Epithelial cell of prostate (primary cell): Measurements from ENCODE around the gene RWDD1.

Source experiments
- DNase-seq: peaks from one replicate; pipeline ENCODE4 v3.0.0-alpha.2; 2011; ENCODE audit warnings: low read depth, low spot score
- H3K27ac ChIP-seq: fragments of 450-650 bp; 2 replicates; pipeline ENCODE4 v1.5.1; 2017; ENCODE audit warnings: mild to moderate bottlenecking

The RWDD1 gene, protein sequence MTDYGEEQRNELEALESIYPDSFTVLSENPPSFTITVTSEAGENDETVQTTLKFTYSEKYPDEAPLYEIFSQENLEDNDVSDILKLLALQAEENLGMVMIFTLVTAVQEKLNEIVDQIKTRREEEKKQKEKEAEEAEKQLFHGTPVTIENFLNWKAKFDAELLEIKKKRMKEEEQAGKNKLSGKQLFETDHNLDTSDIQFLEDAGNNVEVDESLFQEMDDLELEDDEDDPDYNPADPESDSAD

GRCh38 chr6:116570856-116571682 lies at the start of gene RWDD1:
TSS of gene RWDD1 (plus strand) at chr6:116571504. CDS start at chr6:116571583, 79 bp downstream.
- peak within 1 kb of the TSS; percentile 85 for H3K27ac ChIP-seq
- DNase-seq: peak; percentile 99

GRCh38 chr6:116522896-116523295 lies 48.4 kb upstream of the RWDD1 start:
- no peak overlapping the region for H3K27ac ChIP-seq
- DNase-seq: no peak

DNA sequence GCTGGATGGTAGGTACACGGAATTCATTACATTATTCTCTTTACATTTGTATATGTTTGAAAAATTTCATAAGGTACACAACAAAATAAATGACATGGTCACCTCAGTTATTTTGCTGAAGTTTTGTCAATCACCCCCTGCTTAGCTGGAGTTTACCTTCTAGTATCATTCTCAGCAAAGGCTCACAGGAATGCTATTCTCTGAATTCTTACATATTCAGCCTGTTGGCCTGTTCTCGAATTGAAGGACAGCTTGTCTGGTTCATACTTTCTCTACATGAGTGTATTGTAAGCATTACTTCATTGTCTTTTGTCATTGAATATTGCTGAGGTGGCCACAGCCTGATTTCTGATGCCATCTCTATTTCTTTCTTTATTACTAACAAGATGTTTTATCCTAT lies 47.1 kb upstream of the RWDD1 start:
- H3K27ac ChIP-seq: no peak overlapping the region
- no peak for DNase-seq

DNA sequence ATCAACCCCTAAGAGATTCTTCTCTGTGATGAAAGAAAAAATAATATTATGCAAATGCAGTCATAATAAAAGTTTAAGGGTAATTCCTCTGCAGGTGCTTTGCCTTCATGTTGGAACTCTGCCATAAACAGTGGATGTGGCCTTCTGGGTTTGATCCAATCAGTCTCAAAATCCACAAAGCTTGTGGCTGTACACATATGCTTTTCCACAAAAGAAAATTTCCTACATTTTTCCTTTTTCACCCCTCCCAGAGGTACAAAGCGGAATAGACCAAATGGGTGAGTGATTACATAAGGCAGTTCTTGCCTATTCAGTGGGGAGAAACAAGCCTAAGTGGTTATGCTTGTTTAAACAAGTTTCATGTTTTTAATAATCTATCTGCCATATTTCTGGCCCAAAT lies 43.2 kb upstream of the RWDD1 start:
- no peak overlapping the region for H3K27ac ChIP-seq
- no peak for DNase-seq

DNA sequence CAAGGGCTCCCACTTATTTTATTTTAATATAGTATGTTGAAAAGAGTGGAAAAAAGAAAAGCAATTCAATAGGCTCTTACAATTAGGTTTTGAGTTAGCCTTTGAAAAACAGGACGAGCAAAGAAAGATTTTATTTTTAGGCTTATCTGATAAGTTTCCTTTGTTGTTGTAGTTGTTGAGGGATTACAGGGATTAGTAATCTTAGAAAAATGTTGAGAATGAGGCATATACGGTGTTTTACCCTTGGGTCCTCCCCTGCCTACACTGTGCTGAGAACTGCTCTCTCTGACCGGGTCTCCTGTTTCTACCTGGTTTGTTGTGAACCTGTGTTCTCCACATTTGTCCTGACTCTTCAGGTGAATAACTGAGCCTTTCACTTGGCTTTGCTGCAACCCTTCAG lies 42.5 kb upstream of the RWDD1 start:
- no peak overlapping the region for H3K27ac ChIP-seq
- DNase-seq: no peak

DNA sequence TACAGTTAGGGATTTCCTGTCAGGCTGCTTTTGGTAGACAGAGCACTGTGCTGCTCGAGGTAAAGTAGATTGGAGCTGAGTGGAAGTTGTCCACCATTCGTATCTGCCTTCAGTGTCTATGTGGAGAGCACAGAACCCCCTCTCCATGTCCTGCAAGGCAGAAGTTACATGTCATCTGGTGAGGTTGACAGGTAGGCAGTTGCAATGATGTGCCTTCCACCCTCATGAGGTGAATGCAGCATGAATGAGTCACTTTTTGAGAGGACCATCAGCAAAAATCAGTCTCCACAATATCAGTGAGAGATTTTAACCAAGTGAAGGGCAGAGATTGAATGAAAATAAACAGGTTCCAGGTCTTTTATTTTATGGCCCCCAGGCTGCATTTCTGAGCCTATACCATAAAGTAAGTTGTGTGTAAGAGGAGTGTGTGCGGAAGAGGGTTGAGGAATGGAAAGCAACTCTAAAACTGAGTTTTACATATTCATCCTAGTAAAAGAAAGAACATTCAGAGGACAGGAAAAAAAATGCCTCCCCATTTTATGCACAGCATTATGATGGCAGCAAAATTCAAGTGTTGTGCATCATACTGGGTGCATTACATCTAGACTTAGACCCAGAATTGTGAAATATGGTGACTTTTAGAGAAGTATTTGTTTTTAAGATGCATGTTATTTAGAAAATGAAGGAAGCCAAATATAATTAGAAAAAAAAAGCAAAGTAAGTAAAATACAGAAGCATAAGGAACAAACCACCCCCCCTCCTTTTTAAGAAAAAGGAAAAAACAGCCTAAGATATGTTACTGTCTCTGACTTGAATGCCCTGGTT lies 41.6 kb upstream of the RWDD1 start:
- no peak overlapping the region for H3K27ac ChIP-seq
- no peak for DNase-seq

DNA sequence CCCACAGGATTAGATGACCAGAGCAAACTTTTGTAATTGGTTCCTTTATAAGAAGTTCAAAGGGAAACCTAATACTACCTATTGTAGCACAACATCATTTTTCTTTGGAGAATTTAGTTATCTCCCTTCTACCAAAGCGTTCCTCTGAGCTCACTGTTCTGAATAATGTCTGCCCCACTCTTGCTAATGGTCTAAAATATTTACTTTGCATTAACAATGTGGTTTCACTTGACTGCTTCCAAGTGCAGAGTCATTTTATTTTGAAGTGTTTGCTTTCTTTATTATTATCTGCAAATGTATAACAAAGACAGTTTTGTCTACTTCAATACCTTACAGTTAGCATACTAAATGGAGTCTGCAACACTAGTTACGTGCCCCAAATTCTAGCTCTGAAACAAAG lies 40.9 kb upstream of the RWDD1 start:
- DNase-seq: no peak
- no peak overlapping the region for H3K27ac ChIP-seq

- H3K27ac ChIP-seq: no peak overlapping the region
- no peak for DNase-seq
Observed at GRCh38 chr6:116531675-116532570, 39.4 kb upstream of the RWDD1 start.

GRCh38 chr6:116533233-116533957 lies 37.9 kb upstream of the RWDD1 start:
- no peak overlapping the region for H3K27ac ChIP-seq

GRCh38 chr6:116535109-116535508 lies 36.2 kb upstream of the RWDD1 start:
- DNase-seq: peak; percentile 31
- peak overlapping the region; percentile 44 for H3K27ac ChIP-seq

More at GRCh38 chr6:116533233-116533957, 37.9 kb upstream of the RWDD1 start:
- DNase-seq: no peak

GRCh38 chr6:116536216-116536621 lies 35.1 kb upstream of the RWDD1 start:
- DNase-seq: peak; percentile 86
- peak overlapping the region; percentile 44 for H3K27ac ChIP-seq

DNA sequence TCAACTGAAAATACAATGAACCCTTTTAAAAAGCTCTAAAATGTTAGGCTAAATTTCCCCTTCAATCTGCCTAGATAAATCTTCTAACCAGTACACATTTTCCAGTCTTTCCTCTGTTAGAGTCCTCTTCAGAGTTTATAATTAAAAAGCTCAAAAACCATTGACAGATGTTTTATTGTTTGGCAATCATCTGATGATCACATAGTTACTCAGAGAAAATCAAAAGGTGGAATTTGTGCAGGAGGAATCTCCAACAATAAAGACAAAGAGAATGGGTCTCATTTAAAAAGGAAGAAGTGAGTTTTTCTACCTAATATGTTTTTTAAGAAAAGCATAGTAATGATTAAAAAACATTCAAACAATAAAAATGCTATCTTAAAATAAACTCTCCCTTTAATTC lies 28.9 kb upstream of the RWDD1 start:
- no peak overlapping the region for H3K27ac ChIP-seq
- DNase-seq: no peak

DNA sequence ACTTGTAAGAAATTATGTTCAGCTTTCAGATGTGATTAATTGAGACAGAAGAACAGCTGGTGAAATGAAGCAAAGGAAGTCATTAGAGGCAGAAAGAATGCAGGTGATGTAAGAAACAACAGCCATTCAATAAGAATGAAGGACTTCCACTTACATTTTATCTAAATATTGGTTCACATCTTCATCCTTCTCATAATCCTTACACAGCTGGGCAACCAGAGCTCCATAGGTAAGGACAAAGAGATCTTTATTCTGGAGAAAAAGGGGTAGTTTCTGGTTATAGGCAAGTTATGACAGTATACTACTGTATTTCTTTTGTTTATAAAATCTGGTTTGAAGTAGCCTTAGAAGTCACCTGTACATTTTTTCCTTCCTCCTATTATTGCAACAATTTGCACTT lies 28.2 kb upstream of the RWDD1 start:
- DNase-seq: no peak
- H3K27ac ChIP-seq: no peak overlapping the region

- no peak within 1 kb of the TSS for H3K27ac ChIP-seq
- no peak for DNase-seq
Observed at GRCh38 chr6:116545651-116546050, 25.7 kb upstream of the RWDD1 start, which contains the start of gene TRAPPC3L. TSS of gene TRAPPC3L (minus strand) at chr6:116545684. CDS start at chr6:116545514, 170 bp downstream.

DNA sequence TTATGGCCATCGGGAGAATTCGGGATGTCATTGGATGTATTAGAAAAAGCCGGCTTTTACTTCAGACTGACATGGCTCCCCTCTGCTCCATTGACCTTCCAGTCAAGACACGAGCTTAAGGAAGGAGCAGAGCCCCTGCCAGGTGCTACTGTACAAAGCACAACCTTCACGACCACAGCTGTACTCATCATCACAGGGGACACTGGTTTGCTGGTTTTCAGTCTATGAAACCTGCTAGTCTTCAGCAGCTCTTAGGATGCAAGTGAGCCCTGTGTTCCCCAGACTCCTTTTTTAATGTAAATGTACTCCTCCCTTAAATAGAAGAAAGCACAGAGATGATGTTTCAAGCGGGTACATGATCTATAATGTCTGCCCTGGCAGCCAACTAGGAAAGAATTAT lies 23.9 kb upstream of the RWDD1 start:
- DNase-seq: no peak
- H3K27ac ChIP-seq: no peak overlapping the region

DNA sequence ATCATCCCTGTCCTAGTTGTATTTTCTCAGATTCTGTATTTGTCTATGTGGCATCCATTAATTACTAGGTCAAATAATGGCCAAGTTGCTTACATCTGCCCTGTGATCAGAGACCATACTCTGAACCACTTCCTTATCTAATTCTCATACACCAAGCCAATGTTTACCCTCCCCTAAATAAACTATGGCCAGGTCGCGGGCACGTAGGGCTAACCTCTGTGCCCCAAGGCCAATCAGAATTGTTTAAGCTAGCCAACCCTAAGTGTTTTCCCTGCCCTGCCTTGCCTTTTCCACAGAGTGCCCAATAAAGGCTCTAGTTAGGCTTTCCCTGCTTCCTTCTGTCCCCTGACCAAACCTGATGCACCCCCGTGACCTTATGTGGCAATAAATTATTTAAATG lies 20.5 kb upstream of the RWDD1 start:
- no peak for DNase-seq
- H3K27ac ChIP-seq: no peak overlapping the region

GRCh38 chr6:116553451-116553850 lies 17.9 kb upstream of the RWDD1 start, which contains the start of gene CALHM4:
TSS of gene CALHM4 (plus strand) at chr6:116553751. CDS start at chr6:116553794, 43 bp downstream.
- no peak within 1 kb of the TSS for H3K27ac ChIP-seq
- no peak for DNase-seq

GRCh38 chr6:116556065-116556464 lies 15.2 kb upstream of the RWDD1 start:
- H3K27ac ChIP-seq: peak overlapping the region; percentile 58
- DNase-seq: no peak

DNA sequence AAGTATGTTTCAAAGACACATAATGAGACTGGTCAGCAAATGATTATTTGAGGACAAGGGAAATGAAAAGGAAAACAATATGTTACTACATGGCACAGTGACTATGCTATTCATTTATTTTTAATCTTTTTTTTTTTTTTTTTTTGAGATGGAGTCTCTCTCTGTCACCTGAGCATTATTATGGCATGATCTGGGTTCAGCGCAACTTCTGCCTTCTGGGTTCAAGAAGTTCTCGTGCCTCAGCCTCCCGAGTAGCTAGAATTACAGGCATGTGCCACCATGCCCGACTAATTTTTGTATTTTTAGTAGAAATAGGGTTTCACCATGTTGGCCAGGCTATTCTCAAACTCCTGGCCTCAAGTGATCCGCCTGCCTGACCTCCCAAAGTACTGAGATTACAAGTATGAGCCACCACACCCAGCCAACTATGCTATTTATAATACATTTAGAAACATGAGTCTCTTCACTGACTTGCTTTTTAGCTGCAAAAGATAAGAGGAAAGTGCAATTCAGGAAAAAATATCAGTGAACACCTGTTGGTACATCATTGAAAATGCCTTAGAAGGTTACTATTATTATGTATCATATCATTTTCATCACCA lies 14.4 kb upstream of the RWDD1 start:
- H3K27ac ChIP-seq: peak overlapping the region; percentile 58
- no peak for DNase-seq
